Activated T-cell treated with anti-CD3 and anti-CD28 coated beads, Interleukin-2, amount 50 U/mL, for 1 hour (primary cell): Measurements from ENCODE around the gene SPATA31C1.
"Not testable (repeated sequence)": the region's sequence is repeated elsewhere in the genome, so short reads cannot be mapped to it uniquely, and the experiment has no call there.

Experiments used
- DNase-seq: peaks from one replicate; pipeline ENCODE4 v3.0.0-alpha.2; 2020

SPATA31C1 gene

DNA sequence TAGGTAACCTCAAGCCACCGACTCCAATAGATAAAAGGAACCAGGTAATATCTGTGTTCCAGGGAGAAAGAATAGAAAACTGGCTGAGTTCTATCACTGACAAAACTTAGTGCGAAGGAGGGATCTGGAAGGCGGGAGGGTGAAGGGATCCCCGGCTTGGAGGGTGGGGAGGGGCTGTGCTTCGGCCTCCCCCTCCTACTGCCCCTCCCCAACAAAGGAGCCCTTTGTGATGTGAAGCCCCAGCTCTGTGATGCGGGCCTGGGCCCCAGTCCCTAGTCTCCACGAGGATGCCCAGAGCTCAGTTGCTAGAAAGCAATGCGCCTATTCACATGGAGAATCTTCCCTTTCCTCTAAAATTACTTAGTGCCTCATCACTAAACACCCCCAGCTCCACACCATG is at the start of gene SPATA31C1:
TSS of gene SPATA31C1 (plus strand) at position 301 of the 400 bp plus-strand sequence.
- DNase-seq: not testable (repeated sequence)

GRCh38 chr9:87868175-87868574 is 49.6 kb upstream of the SPATA31C1 start:
- no peak for DNase-seq

DNA sequence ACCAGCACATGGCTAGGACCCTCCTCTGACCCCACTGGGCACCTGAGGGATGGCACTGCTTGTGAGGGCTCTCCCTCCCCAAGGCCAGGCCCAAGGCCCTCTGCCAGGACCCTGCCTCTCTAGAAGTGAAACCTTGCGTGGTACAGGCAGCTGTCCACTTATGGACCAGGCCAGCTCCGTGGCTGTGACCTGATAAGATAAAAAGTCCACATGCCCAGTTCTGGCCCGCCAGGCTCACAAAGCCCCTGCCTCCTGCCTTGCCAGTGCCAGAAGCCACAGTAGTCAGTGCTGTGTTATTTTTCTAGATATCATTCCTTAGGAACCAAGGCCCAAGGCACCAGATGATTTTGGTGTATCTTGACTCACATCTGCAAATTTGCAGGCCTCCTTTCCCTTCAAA is 49.1 kb upstream of the SPATA31C1 start:
- DNase-seq: no peak

DNA sequence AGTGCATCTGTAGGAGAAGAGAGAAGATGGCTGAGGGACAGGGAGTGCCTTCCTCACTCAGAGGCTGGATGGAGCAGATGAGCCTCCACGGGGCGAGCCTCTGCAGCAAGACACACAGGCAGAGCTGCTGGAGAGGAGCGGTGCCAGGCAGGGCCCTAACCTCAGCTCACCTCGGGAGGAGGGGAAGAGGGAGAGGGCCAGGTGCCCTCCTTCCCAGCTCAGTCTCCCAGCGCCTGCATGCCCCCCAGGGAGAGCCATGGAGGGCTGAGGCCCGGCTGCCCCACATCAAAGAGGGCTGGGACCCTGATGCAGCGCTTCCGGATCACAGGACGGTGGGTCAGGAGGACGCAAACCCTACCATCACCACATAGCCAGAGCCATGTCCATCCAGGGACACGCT is 48.7 kb upstream of the SPATA31C1 start:
- no peak for DNase-seq

DNA sequence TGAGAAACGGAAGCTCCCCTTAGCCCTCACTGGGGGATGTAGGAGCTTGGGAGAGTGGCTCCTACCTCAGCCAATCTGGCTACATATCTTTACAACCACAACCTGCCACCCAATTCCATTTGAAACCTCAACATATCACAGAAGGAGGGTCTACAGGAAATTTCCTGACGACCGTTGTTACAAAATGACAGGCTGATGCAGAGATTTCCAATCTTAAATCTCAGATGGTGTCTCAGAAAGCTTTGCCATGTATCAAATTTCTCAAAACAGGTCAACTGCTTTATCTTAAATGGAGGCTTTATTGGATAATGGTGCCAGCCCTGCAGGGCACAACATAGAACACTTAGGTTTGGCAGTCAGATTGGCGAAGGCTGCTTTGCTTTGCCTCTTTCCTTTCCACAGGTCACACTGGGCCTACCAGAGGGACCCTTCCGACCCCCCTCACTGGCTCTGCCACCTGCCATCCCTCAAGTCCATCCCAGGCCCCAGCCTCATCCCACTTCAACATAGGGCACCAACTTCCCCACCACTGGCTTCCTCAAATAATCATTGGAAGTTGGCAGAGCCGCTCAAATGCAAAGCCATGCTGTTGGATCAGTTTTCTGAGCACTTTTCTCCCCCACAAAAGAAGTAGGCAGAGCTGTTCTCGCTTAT is 46.2 kb upstream of the SPATA31C1 start:
- DNase-seq: no peak

- DNase-seq: no peak
Measured at GRCh38 chr9:87872079-87872624, 45.6 kb upstream of the SPATA31C1 start.

- DNase-seq: no peak
Measured at GRCh38 chr9:87873607-87874303, 44.0 kb upstream of the SPATA31C1 start.

DNA sequence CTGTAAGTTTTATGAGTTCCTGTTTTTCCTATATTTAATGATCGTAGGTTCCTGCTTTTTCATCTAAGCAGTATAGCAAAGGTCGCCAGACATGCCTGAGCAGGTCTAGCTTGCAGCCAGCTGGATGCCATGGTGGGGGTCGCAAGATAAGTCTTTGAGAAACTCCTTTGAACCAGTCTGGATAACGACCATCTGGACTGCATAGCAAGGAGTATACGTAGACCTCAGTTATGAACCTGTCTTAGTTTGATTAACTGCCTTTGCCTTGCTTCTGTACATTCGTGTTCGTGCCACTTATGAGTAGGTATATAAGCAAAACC is 43.5 kb upstream of the SPATA31C1 start:
- DNase-seq: no peak

GRCh38 chr9:87875060-87875459 is 42.7 kb upstream of the SPATA31C1 start:
- DNase-seq: no peak

- DNase-seq: no peak
Measured at GRCh38 chr9:87875831-87876545, 41.8 kb upstream of the SPATA31C1 start.

DNA sequence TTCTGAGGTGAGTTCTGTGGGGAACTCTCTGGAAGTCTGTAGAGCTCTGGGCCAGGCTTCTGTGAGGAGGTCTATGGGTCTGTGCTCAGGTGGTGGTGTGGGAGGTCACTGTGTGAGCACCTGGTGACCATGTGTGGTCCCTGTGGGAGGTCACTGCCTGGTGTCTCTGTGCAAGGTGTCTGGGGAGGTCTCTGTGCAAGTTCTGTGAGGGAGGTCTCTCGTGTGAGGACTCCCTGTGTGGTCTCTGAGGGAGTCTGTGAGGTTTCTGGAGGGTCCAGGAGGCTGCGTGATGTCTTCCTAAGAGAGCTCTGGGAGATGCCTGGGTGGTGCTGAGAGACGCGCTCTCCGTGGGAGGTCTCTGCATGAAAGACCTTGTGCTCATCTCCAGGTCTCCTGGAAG is 41.1 kb upstream of the SPATA31C1 start:
- no peak for DNase-seq

GRCh38 chr9:87878989-87879511 is 38.7 kb upstream of the SPATA31C1 start:
- DNase-seq: no peak

DNA sequence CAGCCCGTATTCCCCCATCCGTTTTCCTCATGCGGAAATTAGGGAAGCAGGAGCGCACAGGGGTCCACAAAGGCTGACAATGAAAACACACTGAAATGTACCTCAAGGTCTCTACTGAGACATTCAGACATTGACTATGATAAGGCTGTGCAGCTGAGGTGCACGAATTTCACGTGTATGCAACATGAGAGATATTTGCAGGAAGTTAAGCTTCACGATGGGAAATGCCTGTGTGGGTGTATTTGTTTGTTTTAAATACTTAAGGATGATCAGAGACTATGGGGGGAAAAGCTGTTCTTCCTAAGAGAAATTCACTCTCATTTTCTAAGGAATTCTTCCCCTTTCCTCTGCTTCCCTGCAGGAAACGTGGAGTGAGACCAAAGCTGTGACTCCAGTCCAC is 37.6 kb upstream of the SPATA31C1 start:
- DNase-seq: no peak

DNA sequence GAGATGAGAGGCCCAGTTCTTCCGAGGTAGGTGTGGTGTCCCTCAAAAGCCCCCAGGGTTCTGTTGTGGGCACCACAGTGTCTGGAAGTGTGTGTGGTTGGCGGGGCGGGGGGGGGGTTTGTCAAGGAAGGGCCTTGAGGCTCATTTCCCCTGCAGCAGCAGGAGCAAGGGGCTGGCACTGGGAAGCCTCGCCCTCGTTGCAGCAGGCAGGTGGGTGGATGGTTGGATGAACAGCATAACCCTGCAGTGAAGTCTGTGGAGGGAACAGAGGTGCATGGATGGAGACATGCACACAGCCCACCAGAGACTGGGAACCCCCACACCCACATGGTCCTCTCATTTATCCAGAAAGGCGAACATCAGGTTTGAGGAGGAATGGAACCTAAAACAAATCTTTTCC is 37.1 kb upstream of the SPATA31C1 start:
- DNase-seq: no peak

- no peak for DNase-seq
Measured at GRCh38 chr9:87882627-87883026, 35.1 kb upstream of the SPATA31C1 start, which contains the start of gene SPATA31E1. Gene SPATA31E1, plus strand, starts transcription at chr9:87882877. Its CDS starts 15 bp downstream, at chr9:87882892.

GRCh38 chr9:87883274-87883673 is 34.5 kb upstream of the SPATA31C1 start:
- no peak for DNase-seq

DNA sequence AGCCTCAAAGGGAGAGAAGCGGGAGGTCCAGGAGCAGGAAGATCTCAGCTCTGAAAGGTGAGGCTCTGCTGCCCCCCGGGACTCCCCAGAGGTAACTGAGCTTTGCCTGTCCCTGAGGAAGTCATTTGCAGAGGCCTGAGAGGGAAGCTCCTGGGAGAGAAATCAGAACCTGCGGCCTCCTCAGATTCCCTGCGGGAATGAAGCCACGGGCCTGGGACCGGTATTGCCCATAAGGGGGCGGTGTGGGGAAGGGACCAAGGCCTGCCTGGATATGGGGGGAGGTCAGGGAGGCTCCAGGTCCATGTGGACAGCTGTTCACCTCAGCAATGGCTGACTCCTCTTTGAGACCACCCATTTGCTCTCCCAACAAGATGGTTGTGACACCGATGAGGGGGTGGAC is 33.8 kb upstream of the SPATA31C1 start:
- no peak for DNase-seq

- no peak for DNase-seq
Measured at GRCh38 chr9:87884578-87885459, 32.9 kb upstream of the SPATA31C1 start.

GRCh38 chr9:87885484-87886189 is 32.1 kb upstream of the SPATA31C1 start:
- DNase-seq: no peak

DNA sequence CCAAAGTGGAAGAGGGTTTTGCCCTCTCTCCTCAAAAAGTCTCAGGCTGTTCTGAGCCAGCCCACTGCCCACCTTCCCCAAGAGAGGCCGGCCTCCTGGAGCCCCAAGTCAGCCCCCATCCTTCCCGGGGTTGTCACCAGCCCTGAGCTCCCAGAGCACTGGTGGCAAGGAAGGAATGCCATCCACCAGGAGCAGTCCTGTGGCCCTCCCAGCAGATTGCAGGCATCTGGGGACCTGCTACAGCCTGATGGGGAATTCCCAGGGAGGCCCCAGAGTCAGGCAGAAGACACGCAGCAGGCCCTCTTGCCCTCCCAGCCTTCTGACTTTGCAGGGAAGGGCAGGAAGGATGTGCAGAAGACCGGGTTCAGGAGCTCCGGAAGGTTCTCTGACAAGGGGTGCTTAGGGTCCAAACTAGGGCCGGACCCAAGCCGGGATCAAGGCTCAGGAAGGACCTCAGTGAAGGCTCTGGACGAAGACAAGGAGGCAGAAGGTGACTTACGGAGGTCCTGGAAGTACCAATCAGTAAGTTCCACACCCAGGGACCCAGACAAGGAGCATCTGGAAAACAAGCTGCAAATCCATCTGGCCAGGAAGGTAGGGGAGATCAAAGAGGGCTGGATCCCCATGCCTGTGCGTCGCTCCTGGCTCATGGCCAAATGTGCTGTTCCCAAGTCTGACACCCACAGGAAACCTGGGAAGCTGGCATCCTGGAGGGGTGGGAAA is 31.4 kb upstream of the SPATA31C1 start:
- DNase-seq: no peak

GRCh38 chr9:87886933-87887505 is 30.7 kb upstream of the SPATA31C1 start:
- no peak for DNase-seq
